HG03378 (cell line): ENCODE results near the gene SESN2.
A peak's percentile ranks its signal among the peaks of the same experiment; 100 is the strongest.

Source experiments
- ATAC-seq: cut with Tn5 transposase; IDR thresholded peaks from one replicate; pipeline ENCODE4 v1.9.1; 2021; ENCODE audit warnings: mild to moderate bottlenecking, moderate library complexity; ENCODE audit not compliant: unreplicated experiment

Gene SESN2

GRCh38 chr1:28259252-28259933, at the start of gene SESN2:
TSS of gene SESN2 (plus strand) at chr1:28259518. CDS start at chr1:28259848, 330 bp downstream.
- ATAC-seq = peak; percentile 86

- no peak for ATAC-seq
Observed at GRCh38 chr1:28209700-28210099, 49.6 kb upstream of the SESN2 start.

GRCh38 chr1:28213315-28213714, 46.0 kb upstream of the SESN2 start:
- no peak for ATAC-seq

GRCh38 chr1:28229089-28229488, 30.2 kb upstream of the SESN2 start:
- ATAC-seq = no peak

GRCh38 chr1:28229996-28230395, 29.3 kb upstream of the SESN2 start:
- no peak for ATAC-seq

GRCh38 chr1:28232558-28233263, 26.6 kb upstream of the SESN2 start, which contains the start of gene DNAJC8:
TSS of gene DNAJC8 (minus strand) at chr1:28233029. CDS start at chr1:28232998, 31 bp downstream.
- peak; percentile 46 for ATAC-seq

- ATAC-seq = no peak
Observed at GRCh38 chr1:28233264-28233606, 26.1 kb upstream of the SESN2 start.

GRCh38 chr1:28235755-28236655, 23.3 kb upstream of the SESN2 start, which contains the start of gene ATP5IF1:
TSS of gene ATP5IF1 (plus strand) at chr1:28236124. CDS start at chr1:28236184, 60 bp downstream.
- peak; percentile 82 for ATAC-seq

- no peak for ATAC-seq
Observed at GRCh38 chr1:28236656-28237322, 22.5 kb upstream of the SESN2 start.

GRCh38 chr1:28239004-28239403, 20.3 kb upstream of the SESN2 start:
- no peak for ATAC-seq

GRCh38 chr1:28240024-28240423, 19.3 kb upstream of the SESN2 start:
- no peak for ATAC-seq

GRCh38 chr1:28241638-28242241, 17.6 kb upstream of the SESN2 start:
- no peak for ATAC-seq

GRCh38 chr1:28243685-28244311, 15.5 kb upstream of the SESN2 start:
- no peak for ATAC-seq

GRCh38 chr1:28244549-28245251, 14.6 kb upstream of the SESN2 start:
- peak; percentile 25 for ATAC-seq

GRCh38 chr1:28246427-28246832, 12.9 kb upstream of the SESN2 start:
- ATAC-seq = no peak

GRCh38 chr1:28247612-28248272, 11.6 kb upstream of the SESN2 start:
- ATAC-seq = no peak

GRCh38 chr1:28248273-28249012, 10.9 kb upstream of the SESN2 start:
- ATAC-seq = peak; percentile 29
